Right lobe of liver (tissue), 4 donors: Measurements from ENCODE around the gene KLHL22.

Experiments used
- POLR2A ChIP-seq: fragments of 450-650 bp; IDR thresholded peaks from one replicate; pipeline ENCODE4 v1.6.1; 2017; ENCODE audit warnings: antibody characterized with exemption, mild to moderate bottlenecking
- TF ChIP-seq, protein P1 (sequence below), 4 donors: fragments of 200-600 bp in 3 of 4; fragments of 450-650 bp in 1 of 4; IDR thresholded peaks; one replicate each; pipeline versions ENCODE4 v1.5.1 to v1.8.0; 2016 to 2022; ENCODE audit warnings: antibody characterized with exemption in 4 of 4, mild to moderate bottlenecking in 2 of 4
- donor health status: DM: no; HTN: no; CAD: no.
- donor health status: DM: no; HTN: no; CAD: no.
- donor health status: DM: no; HTN: yes; CAD: no.

GRCh38 chr22:20419664-20419951 lies 76.0 kb downstream of the KLHL22 start:
- TF ChIP-seq, protein P1, sequence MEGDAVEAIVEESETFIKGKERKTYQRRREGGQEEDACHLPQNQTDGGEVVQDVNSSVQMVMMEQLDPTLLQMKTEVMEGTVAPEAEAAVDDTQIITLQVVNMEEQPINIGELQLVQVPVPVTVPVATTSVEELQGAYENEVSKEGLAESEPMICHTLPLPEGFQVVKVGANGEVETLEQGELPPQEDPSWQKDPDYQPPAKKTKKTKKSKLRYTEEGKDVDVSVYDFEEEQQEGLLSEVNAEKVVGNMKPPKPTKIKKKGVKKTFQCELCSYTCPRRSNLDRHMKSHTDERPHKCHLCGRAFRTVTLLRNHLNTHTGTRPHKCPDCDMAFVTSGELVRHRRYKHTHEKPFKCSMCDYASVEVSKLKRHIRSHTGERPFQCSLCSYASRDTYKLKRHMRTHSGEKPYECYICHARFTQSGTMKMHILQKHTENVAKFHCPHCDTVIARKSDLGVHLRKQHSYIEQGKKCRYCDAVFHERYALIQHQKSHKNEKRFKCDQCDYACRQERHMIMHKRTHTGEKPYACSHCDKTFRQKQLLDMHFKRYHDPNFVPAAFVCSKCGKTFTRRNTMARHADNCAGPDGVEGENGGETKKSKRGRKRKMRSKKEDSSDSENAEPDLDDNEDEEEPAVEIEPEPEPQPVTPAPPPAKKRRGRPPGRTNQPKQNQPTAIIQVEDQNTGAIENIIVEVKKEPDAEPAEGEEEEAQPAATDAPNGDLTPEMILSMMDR (IDR thresholded peaks at IDR 0.05), result no peak
- TF ChIP-seq POLR2A, result no peak
